ENCODE data around the gene BLTP1. TPM values are rescaled to one million over a fixed set of nuclear protein-coding genes. Genes with fewer than 3 reads are reported as not detected.

Gene BLTP1
- total and polyA plus RNA-seq, 2 of the 13 experiments (the other 11 are each of a cell fraction or from before 2014, with no cell fraction given) = 27.7 to 33.1 TPM

- TF ChIP-seq KLF11 (CRISPR knock-in tag; IDR thresholded peaks at IDR 0.05) (0 out of 2 replicates have a peak, but pooled peaks have one; percentile 28), ZKSCAN8 (CRISPR knock-in tag; IDR thresholded peaks at IDR 0.05; ENCODE audit: borderline replicate concordance) (no peak), ZNF563 (CRISPR knock-in tag; IDR thresholded peaks at IDR 0.05) (0 out of 2 replicates have a peak, but pooled peaks have one; percentile 77), RFX5 (IDR thresholded peaks at IDR 0.05; ENCODE audit: low read depth, low read length) (no peak), HMG20A (CRISPR knock-in tag; IDR thresholded peaks at IDR 0.05; ENCODE audit: borderline replicate concordance) (no peak), XBP1 (CRISPR knock-in tag; IDR thresholded peaks at IDR 0.05) (no peak), ZNF891 (CRISPR knock-in tag; IDR thresholded peaks at IDR 0.05) (peak; percentile 95), ZNF230 (CRISPR knock-in tag; IDR thresholded peaks at IDR 0.05) (0 out of 2 replicates have a peak, but pooled peaks have one; percentile 69), RXRB (CRISPR knock-in tag; IDR thresholded peaks at IDR 0.05; ENCODE audit: borderline replicate concordance) (peak; percentile 23)
- TF ChIP-seq, protein P1, sequence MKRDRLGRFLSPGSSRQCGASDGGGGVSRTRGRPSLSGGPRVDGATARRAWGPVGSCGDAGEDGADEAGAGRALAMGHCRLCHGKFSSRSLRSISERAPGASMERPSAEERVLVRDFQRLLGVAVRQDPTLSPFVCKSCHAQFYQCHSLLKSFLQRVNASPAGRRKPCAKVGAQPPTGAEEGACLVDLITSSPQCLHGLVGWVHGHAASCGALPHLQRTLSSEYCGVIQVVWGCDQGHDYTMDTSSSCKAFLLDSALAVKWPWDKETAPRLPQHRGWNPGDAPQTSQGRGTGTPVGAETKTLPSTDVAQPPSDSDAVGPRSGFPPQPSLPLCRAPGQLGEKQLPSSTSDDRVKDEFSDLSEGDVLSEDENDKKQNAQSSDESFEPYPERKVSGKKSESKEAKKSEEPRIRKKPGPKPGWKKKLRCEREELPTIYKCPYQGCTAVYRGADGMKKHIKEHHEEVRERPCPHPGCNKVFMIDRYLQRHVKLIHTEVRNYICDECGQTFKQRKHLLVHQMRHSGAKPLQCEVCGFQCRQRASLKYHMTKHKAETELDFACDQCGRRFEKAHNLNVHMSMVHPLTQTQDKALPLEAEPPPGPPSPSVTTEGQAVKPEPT (CRISPR knock-in tag; IDR thresholded peaks at IDR 0.05; ENCODE audit: low read depth) = no peak
- TF ChIP-seq, protein P2, sequence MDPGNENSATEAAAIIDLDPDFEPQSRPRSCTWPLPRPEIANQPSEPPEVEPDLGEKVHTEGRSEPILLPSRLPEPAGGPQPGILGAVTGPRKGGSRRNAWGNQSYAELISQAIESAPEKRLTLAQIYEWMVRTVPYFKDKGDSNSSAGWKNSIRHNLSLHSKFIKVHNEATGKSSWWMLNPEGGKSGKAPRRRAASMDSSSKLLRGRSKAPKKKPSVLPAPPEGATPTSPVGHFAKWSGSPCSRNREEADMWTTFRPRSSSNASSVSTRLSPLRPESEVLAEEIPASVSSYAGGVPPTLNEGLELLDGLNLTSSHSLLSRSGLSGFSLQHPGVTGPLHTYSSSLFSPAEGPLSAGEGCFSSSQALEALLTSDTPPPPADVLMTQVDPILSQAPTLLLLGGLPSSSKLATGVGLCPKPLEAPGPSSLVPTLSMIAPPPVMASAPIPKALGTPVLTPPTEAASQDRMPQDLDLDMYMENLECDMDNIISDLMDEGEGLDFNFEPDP (CRISPR knock-in tag; conservative IDR thresholded peaks at IDR 0.05) = 0 out of 2 replicates have a peak, but pooled peaks have one; percentile 49
- TF ChIP-seq, protein P3, sequence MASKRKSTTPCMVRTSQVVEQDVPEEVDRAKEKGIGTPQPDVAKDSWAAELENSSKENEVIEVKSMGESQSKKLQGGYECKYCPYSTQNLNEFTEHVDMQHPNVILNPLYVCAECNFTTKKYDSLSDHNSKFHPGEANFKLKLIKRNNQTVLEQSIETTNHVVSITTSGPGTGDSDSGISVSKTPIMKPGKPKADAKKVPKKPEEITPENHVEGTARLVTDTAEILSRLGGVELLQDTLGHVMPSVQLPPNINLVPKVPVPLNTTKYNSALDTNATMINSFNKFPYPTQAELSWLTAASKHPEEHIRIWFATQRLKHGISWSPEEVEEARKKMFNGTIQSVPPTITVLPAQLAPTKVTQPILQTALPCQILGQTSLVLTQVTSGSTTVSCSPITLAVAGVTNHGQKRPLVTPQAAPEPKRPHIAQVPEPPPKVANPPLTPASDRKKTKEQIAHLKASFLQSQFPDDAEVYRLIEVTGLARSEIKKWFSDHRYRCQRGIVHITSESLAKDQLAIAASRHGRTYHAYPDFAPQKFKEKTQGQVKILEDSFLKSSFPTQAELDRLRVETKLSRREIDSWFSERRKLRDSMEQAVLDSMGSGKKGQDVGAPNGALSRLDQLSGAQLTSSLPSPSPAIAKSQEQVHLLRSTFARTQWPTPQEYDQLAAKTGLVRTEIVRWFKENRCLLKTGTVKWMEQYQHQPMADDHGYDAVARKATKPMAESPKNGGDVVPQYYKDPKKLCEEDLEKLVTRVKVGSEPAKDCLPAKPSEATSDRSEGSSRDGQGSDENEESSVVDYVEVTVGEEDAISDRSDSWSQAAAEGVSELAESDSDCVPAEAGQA (IDR thresholded peaks at IDR 0.05; ENCODE audit: low read depth) = peak; percentile 58; the same call in 1 of the 2 replicates
- TF ChIP-seq, protein P3 (CRISPR knock-in tag; IDR thresholded peaks at IDR 0.05; ENCODE audit: borderline replicate concordance) = no peak
- TF ChIP-seq, protein P4, sequence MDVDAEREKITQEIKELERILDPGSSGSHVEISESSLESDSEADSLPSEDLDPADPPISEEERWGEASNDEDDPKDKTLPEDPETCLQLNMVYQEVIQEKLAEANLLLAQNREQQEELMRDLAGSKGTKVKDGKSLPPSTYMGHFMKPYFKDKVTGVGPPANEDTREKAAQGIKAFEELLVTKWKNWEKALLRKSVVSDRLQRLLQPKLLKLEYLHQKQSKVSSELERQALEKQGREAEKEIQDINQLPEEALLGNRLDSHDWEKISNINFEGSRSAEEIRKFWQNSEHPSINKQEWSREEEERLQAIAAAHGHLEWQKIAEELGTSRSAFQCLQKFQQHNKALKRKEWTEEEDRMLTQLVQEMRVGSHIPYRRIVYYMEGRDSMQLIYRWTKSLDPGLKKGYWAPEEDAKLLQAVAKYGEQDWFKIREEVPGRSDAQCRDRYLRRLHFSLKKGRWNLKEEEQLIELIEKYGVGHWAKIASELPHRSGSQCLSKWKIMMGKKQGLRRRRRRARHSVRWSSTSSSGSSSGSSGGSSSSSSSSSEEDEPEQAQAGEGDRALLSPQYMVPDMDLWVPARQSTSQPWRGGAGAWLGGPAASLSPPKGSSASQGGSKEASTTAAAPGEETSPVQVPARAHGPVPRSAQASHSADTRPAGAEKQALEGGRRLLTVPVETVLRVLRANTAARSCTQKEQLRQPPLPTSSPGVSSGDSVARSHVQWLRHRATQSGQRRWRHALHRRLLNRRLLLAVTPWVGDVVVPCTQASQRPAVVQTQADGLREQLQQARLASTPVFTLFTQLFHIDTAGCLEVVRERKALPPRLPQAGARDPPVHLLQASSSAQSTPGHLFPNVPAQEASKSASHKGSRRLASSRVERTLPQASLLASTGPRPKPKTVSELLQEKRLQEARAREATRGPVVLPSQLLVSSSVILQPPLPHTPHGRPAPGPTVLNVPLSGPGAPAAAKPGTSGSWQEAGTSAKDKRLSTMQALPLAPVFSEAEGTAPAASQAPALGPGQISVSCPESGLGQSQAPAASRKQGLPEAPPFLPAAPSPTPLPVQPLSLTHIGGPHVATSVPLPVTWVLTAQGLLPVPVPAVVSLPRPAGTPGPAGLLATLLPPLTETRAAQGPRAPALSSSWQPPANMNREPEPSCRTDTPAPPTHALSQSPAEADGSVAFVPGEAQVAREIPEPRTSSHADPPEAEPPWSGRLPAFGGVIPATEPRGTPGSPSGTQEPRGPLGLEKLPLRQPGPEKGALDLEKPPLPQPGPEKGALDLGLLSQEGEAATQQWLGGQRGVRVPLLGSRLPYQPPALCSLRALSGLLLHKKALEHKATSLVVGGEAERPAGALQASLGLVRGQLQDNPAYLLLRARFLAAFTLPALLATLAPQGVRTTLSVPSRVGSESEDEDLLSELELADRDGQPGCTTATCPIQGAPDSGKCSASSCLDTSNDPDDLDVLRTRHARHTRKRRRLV (CRISPR knock-in tag; IDR thresholded peaks at IDR 0.05) = no peak
Observed at GRCh38 chr4:122151982-122152710, at the start of gene BLTP1 (continued).

All from HepG2 (cell line).